KMS-11 (cell line): ENCODE results near the gene HINT1.

Experiments used
- H2AFZ ChIP-seq: fragments of 200-600 bp; sonication (generic); 2 replicates; pipeline ENCODE4 v1.6.1; 2016; ENCODE audit warnings: antibody characterized with exemption, mixed run types, low read depth
- H3K27ac ChIP-seq: fragments of 200-600 bp; sonication (generic); 2 replicates; pipeline ENCODE4 v1.6.1; 2016; ENCODE audit warnings: mild to moderate bottlenecking, mixed run types
- H3K27me3 ChIP-seq: fragments of 200-600 bp; sonication (generic); 2 replicates; pipeline ENCODE4 v1.6.1; 2017; ENCODE audit warnings: mild to moderate bottlenecking, low read depth, mixed run types, moderate library complexity; ENCODE audit not compliant: insufficient read depth
- H3K36me3 ChIP-seq: fragments of 200-600 bp; sonication (generic); 2 replicates; pipeline ENCODE4 v1.6.1; 2017; ENCODE audit warnings: mild to moderate bottlenecking, mixed run types; ENCODE audit not compliant: insufficient read depth
- H3K4me1 ChIP-seq: fragments of 200-600 bp; sonication (generic); 2 replicates; pipeline ENCODE4 v1.6.1; 2016; ENCODE audit warnings: mild to moderate bottlenecking, low read depth, mixed run types; ENCODE audit not compliant: poor library complexity, severe bottlenecking
- H3K4me2 ChIP-seq: fragments of 200-600 bp; sonication (generic); 2 replicates; pipeline ENCODE4 v1.7.0; 2016; ENCODE audit warnings: mild to moderate bottlenecking, mixed run types
- H3K4me3 ChIP-seq: fragments of 200-600 bp; sonication (generic); IDR thresholded peaks from 2 replicates; pipeline ENCODE4 v1.6.1; 2017; ENCODE audit warnings: low read depth, low read length, mixed read lengths; ENCODE audit not compliant: insufficient read depth
- H3K79me2 ChIP-seq: fragments of 200-600 bp; sonication (generic); 2 replicates; pipeline ENCODE4 v1.6.1; 2016; ENCODE audit warnings: low read depth, mixed run types; ENCODE audit not compliant: insufficient read depth
- H3K9ac ChIP-seq: fragments of 200-600 bp; sonication (generic); 2 replicates; pipeline ENCODE4 v1.6.1; 2016; ENCODE audit warnings: mild to moderate bottlenecking, mixed run types
- H4K20me1 ChIP-seq: fragments of 200-600 bp; sonication (generic); 2 replicates; pipeline ENCODE4 v1.6.1; 2016; ENCODE audit warnings: mild to moderate bottlenecking, mixed run types; ENCODE audit not compliant: insufficient read depth
- TF ChIP-seq, protein P1 (sequence below): fragments of 200-600 bp; sonication (generic); conservative IDR thresholded peaks from 2 replicates; pipeline ENCODE4 v1.6.1; 2017; ENCODE audit warnings: low read depth, mild to moderate bottlenecking, antibody characterized with exemption, low read length, moderate library complexity, mixed read lengths

Gene HINT1

DNA sequence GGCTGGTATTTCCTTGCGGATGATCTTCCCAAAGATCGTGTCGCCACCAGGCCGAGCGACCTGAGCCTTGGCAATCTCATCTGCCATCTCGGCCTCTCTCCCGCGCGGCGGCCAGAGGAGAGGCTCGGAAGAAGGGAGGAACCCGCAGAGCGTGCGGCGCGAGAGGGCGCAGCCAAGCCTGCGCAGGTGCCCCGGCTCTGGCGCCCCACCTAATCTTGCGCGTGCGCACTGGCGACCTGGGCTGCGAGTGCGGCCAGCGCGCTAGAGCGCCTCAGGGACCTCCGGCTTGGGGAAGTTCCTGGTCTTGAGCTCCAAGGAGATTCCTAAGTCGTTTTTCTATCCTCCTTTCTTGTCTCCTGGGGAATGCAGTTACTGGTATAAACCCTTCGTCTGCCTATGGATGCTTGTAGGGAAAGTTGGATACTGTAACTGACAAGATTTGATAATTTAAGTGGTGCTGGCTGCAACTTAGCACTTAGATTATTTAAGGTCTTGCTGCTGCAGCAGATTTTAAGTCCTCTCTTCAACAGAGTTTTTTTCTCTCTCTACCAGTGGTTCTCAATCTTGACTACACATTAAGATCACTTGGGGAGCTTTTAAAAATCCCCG, at the start of gene HINT1:
HINT1 (minus strand) TSS at position 138 of the 609 bp plus-strand sequence; CDS start at position 87, 51 bp downstream.
- Histone ChIP-seq H4K20me1 (no peaks in the 10 kb centered on the region), H3K4me1 (peaks cover 36% of the 10 kb centered on the region), H3K4me3 (no peak within 1 kb of the TSS), H3K4me2 (peak within 1 kb of the TSS; percentile 80), H3K27ac (peak within 1 kb of the TSS; percentile 93), H2AFZ (peak within 1 kb of the TSS; percentile 72), H3K9ac (peak within 1 kb of the TSS; percentile 94), H3K27me3 (no peaks in the 10 kb centered on the region), H3K79me2 (peaks cover 48% of the 10 kb centered on the region), H3K36me3 (peaks cover 18% of the 10 kb centered on the region)
- TF ChIP-seq, protein P1, sequence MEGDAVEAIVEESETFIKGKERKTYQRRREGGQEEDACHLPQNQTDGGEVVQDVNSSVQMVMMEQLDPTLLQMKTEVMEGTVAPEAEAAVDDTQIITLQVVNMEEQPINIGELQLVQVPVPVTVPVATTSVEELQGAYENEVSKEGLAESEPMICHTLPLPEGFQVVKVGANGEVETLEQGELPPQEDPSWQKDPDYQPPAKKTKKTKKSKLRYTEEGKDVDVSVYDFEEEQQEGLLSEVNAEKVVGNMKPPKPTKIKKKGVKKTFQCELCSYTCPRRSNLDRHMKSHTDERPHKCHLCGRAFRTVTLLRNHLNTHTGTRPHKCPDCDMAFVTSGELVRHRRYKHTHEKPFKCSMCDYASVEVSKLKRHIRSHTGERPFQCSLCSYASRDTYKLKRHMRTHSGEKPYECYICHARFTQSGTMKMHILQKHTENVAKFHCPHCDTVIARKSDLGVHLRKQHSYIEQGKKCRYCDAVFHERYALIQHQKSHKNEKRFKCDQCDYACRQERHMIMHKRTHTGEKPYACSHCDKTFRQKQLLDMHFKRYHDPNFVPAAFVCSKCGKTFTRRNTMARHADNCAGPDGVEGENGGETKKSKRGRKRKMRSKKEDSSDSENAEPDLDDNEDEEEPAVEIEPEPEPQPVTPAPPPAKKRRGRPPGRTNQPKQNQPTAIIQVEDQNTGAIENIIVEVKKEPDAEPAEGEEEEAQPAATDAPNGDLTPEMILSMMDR: 0 out of 2 replicates have a peak, but pooled peaks have one; percentile 15

DNA sequence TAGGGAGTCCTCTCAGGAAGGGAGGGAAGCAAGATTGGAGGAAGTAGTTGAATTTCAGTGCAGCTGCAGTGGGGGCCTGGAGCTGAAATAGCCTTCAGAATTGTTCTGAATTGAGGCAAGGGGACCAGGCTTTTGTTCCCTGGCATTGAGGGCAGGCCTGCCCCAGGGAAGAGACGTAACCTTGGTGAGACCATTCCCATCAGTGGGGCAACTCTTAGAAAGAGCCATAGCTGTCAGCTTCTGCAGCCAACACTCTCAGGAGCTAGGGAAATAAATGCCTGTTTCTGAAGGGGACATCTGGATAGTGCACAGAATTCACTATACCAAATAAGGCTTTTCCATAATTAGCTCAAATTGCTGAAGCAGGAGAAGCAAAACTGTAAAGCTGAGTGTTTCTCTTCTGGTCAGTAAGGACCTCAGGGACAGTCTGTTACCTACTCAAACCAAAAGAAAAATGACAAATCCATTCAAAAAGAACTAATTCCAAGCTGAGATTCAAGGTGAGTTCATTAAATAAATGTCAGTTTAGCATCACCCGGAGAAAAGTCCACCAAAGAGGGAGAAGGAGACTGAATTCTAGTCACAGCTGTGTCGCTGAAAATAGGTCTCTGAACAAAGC, 49.7 kb upstream of the HINT1 start:
- H3K79me2 ChIP-seq: no peaks in the 10 kb centered on the region
- H3K9ac ChIP-seq: no peak overlapping the region
- TF ChIP-seq, protein P1: no peak
- H3K4me1 ChIP-seq: peaks cover under 1% of the 10 kb centered on the region
- H3K4me3 ChIP-seq: no peak overlapping the region
- H2AFZ ChIP-seq: no peak overlapping the region
- H3K27ac ChIP-seq: no peak overlapping the region
- no peaks in the 10 kb centered on the region for H3K27me3 ChIP-seq
- no peaks in the 10 kb centered on the region for H4K20me1 ChIP-seq
- no peak overlapping the region for H3K4me2 ChIP-seq
- H3K36me3 ChIP-seq: no peaks in the 10 kb centered on the region

DNA sequence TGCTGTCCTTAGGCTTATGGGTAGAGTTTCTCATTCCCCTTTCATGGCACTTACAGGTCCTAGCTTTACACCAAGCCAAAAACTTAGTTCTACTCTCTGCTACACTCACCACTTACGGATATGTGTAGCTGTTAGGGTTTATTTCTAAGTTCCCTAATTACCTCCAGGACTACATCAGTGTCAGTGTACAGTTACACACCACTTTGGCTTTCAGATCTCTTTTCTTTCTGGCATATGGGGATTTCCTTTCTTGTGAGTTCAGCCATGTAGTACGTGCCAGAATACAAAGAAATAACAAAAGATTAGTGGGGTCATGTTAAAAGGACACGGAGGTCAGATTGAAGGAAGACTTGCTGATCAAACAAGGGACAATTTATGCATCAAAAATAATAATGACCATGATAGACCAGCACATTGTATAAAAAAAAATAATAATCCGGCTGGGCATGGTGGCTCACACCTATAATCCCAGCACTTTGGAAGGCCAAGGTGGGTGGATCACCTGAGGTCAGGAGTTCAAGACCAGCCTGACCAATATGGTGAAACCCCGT, 47.5 kb upstream of the HINT1 start:
- no peak overlapping the region for H3K4me3 ChIP-seq
- H3K4me2 ChIP-seq: no peak overlapping the region
- no peaks in the 10 kb centered on the region for H3K79me2 ChIP-seq
- TF ChIP-seq, protein P1: no peak
- no peak overlapping the region for H2AFZ ChIP-seq
- H3K36me3 ChIP-seq: no peaks in the 10 kb centered on the region
- no peak overlapping the region for H3K9ac ChIP-seq
- H3K27me3 ChIP-seq: no peaks in the 10 kb centered on the region
- H3K27ac ChIP-seq: no peak overlapping the region
- peaks cover 11% of the 10 kb centered on the region for H3K4me1 ChIP-seq
- no peaks in the 10 kb centered on the region for H4K20me1 ChIP-seq

DNA sequence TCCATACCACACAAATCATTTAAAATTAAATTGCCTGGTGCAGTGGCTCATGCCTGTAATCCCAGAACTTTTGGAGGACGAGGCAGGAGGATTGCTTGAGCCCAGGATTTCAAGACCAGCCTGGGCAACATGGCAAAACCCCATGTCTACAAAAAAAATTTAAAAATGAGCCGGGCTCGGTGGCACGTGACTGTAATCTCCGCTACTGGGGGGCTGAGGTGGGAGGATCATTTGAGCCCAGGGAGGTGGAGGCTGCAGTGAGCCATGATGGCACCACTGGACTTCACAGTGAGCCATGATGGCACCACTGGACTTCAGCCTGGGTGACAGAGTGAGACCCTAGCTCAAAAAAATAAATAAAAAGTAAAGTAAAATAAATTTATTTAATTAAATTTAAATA, 46.6 kb upstream of the HINT1 start:
- Histone ChIP-seq H2AFZ (no peak overlapping the region), H3K27me3 (no peaks in the 10 kb centered on the region), H3K4me2 (no peak overlapping the region), H3K79me2 (no peaks in the 10 kb centered on the region), H3K9ac (no peak overlapping the region), H3K4me1 (peaks cover 11% of the 10 kb centered on the region), H3K36me3 (no peaks in the 10 kb centered on the region), H3K27ac (no peak overlapping the region), H4K20me1 (no peaks in the 10 kb centered on the region), H3K4me3 (no peak overlapping the region)
- TF ChIP-seq, protein P1: no peak
